GM21515 (cell line): ENCODE data around the gene CZIB.
"Not testable (repeated sequence)": the region's sequence is repeated elsewhere in the genome, so short reads cannot be mapped to it uniquely, and the experiment has no call there.

Source experiments
- ATAC-seq: cut with Tn5 transposase; IDR thresholded peaks from one replicate; pipeline ENCODE4 v1.9.1; 2021; ENCODE audit not compliant: unreplicated experiment

Gene CZIB

GRCh38 chr1:53189061-53189460 is 31.4 kb downstream of the CZIB start:
- no peak for ATAC-seq

GRCh38 chr1:53188099-53188498 is 32.3 kb downstream of the CZIB start:
- ATAC-seq, result no peak

GRCh38 chr1:53187401-53187800 is 33.0 kb downstream of the CZIB start:
- ATAC-seq, result no peak

- ATAC-seq, result no peak
Measured at GRCh38 chr1:53186533-53186932, 33.9 kb downstream of the CZIB start.

- not testable (repeated sequence) for ATAC-seq
Measured at GRCh38 chr1:53185955-53186297, 34.5 kb downstream of the CZIB start.

- ATAC-seq, result no peak
Measured at GRCh38 chr1:53183095-53183990, 37.1 kb downstream of the CZIB start.

GRCh38 chr1:53182716-53183094 is 37.7 kb downstream of the CZIB start:
- ATAC-seq, result no peak

- ATAC-seq, result no peak
Measured at GRCh38 chr1:53182111-53182593, 38.3 kb downstream of the CZIB start.

GRCh38 chr1:53180951-53181350 is 39.5 kb downstream of the CZIB start:
- ATAC-seq, result no peak

GRCh38 chr1:53180226-53180625 is 40.2 kb downstream of the CZIB start:
- no peak for ATAC-seq

- ATAC-seq, result no peak
Measured at GRCh38 chr1:53176452-53177208, 43.8 kb downstream of the CZIB start.

- ATAC-seq, result no peak
Measured at GRCh38 chr1:53174971-53175913, 45.2 kb downstream of the CZIB start.

- ATAC-seq, result no peak
Measured at GRCh38 chr1:53172426-53173128, 47.9 kb downstream of the CZIB start.

- ATAC-seq, result no peak
Measured at GRCh38 chr1:53166912-53167311, 53.5 kb downstream of the CZIB start.

- no peak for ATAC-seq
Measured at GRCh38 chr1:53166366-53166765, 54.1 kb downstream of the CZIB start.

- ATAC-seq, result no peak
Measured at GRCh38 chr1:53165408-53165961, 54.9 kb downstream of the CZIB start.
